Measurements from ENCODE around the gene TIAM1. TPM values are rescaled to one million over a fixed set of nuclear protein-coding genes. Genes with fewer than 3 reads are reported as not detected.

The TIAM1 gene
- total RNA-seq, 1 donor from 2014 or later: 35.4 TPM

DNA sequence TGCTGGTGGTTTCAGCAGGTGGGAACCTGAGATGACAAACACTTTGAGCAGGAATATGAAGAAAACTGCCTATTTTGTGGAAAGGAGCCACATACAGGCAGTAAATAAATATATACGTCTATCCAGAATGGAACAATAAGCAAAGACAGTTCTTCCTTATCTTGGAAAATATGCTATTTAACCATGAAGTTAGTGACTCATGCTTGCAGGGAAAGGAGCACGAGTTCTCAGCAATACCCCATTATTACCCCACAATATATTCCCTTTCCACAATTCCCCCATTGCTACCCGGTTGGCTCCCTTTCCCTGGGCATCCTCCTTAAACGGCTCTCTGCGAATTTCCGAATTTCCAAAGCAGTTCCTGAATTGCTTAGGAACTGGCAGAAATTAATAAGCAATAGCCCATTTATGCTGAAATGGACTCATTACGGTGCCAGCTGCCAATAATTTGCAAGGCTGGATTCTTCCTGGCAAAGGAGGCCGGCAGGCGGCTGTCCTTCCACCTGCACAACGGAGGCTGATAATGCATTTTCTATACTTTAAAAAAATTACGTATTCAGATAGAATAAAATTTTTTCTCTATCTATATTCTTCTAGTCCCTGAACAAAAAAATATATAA, 65.4 kb downstream of the TIAM1 start:
- H3K9me3 Mint-ChIP-seq (ENCODE audit: low read depth): peaks cover 2% of the 10 kb centered on the region
- H3K4me3 Mint-ChIP-seq (ENCODE audit: low read depth): no peak overlapping the region

GRCh38 chr21:31276663-31277062, 67.4 kb downstream of the TIAM1 start:
- no peak overlapping the region for H3K27ac Mint-ChIP-seq
- H3K4me1 Mint-ChIP-seq (ENCODE audit: low read depth): no peaks in the 10 kb centered on the region
- H3K4me3 Mint-ChIP-seq (ENCODE audit: low read depth): no peak overlapping the region
- peaks cover 3% of the 10 kb centered on the region for H3K36me3 Mint-ChIP-seq (ENCODE audit: insufficient read depth)
- TF ChIP-seq CTCF (IDR thresholded peaks at IDR 0.05; ENCODE audit: unreplicated experiment): no peak
- no peak for DNase-seq (ENCODE audit: low spot score, unreplicated experiment)
- peaks cover 5% of the 10 kb centered on the region for H3K9me3 Mint-ChIP-seq (ENCODE audit: low read depth)
- H3K27me3 Mint-ChIP-seq: no peaks in the 10 kb centered on the region

More for the DNA sequence above, 65.4 kb downstream of the TIAM1 start:
- peaks cover 4% of the 10 kb centered on the region for H3K36me3 Mint-ChIP-seq (ENCODE audit: insufficient read depth)
- TF ChIP-seq CTCF (IDR thresholded peaks at IDR 0.05; ENCODE audit: unreplicated experiment): no peak
- no peaks in the 10 kb centered on the region for H3K27me3 Mint-ChIP-seq
- no peak for DNase-seq (ENCODE audit: low spot score, unreplicated experiment)
- no peak overlapping the region for H3K27ac Mint-ChIP-seq
- no peaks in the 10 kb centered on the region for H3K4me1 Mint-ChIP-seq (ENCODE audit: low read depth)

DNA sequence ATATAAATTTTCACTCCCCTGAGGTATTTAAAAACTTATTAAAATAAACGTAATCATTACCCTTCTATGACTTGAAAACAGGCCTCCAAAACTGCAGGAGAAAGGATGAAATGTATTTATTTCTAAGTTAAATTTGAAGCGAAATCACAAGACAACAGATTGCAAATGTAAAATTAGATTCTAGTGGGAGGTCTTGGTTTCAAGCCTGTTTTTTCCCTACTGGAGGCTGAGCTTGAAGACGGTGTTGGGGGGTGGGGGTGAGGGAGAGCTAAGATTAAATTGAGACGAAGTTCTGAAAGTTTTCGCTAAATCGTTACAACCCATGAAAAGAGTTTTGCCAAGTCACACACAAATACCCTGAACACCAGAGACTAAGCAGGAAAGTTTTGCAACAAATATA, 68.2 kb downstream of the TIAM1 start:
- no peak for DNase-seq (ENCODE audit: low spot score, unreplicated experiment)
- Mint-ChIP-seq H3K27me3 (no peaks in the 10 kb centered on the region), H3K36me3 (ENCODE audit: insufficient read depth) (peaks cover 3% of the 10 kb centered on the region), H3K27ac (no peak overlapping the region), H3K4me3 (ENCODE audit: low read depth) (no peak overlapping the region), H3K4me1 (ENCODE audit: low read depth) (no peaks in the 10 kb centered on the region), H3K9me3 (ENCODE audit: low read depth) (peaks cover 5% of the 10 kb centered on the region)
- no peak for TF ChIP-seq CTCF (IDR thresholded peaks at IDR 0.05; ENCODE audit: unreplicated experiment)

DNA sequence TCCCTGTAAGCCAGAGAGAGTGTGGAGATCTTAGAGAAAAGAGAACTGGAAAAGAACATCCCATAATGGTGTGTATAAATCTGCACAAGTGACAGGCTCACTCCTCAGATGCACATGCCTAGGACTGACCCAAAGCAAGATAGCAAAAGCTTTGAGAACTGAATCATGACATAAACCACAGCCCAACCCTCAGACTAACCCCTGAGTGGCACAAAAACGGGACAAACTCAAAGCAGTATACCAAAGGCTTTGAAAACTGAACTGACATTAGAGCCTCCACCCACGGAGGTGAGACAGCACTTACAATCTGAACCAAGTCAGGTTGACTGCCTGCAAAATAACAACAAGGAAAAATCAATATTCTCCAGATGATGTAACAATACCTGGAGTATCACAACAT, 70.8 kb downstream of the TIAM1 start:
- Mint-ChIP-seq H3K27ac (peak overlapping the region; percentile 17), H3K27me3 (no peaks in the 10 kb centered on the region)

DNA sequence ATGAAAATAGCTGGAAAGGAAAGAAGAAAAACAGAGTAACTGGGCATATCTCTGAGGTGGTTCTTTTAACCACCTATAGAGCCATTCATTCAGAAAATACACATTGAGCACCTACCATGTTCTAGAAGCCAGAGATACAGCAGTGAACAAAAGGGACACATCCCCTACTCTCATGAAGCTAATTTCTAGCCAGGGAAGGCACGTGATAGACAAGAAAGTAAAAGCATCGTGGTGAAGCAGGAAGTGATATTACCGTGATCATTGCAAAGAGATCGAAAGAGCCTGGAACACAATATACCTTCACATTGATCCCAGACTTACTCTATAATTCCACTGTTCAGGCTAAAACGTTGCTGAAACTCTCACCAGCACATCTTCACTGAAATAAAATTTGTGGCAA, 76.0 kb downstream of the TIAM1 start:
- H3K4me3 Mint-ChIP-seq (ENCODE audit: low read depth): no peak overlapping the region
- TF ChIP-seq CTCF (IDR thresholded peaks at IDR 0.05; ENCODE audit: unreplicated experiment): no peak
- DNase-seq (ENCODE audit: low spot score, unreplicated experiment): no peak
- no peaks in the 10 kb centered on the region for H3K4me1 Mint-ChIP-seq (ENCODE audit: low read depth)
- H3K27me3 Mint-ChIP-seq: no peaks in the 10 kb centered on the region
- H3K9me3 Mint-ChIP-seq (ENCODE audit: low read depth): no peaks in the 10 kb centered on the region
- H3K36me3 Mint-ChIP-seq (ENCODE audit: insufficient read depth): peaks cover 5% of the 10 kb centered on the region
- no peak overlapping the region for H3K27ac Mint-ChIP-seq

More for the DNA sequence above, 70.8 kb downstream of the TIAM1 start:
- H3K4me3 Mint-ChIP-seq (ENCODE audit: low read depth): no peak overlapping the region
- TF ChIP-seq CTCF (IDR thresholded peaks at IDR 0.05; ENCODE audit: unreplicated experiment): no peak
- peaks cover 5% of the 10 kb centered on the region for H3K9me3 Mint-ChIP-seq (ENCODE audit: low read depth)
- H3K4me1 Mint-ChIP-seq (ENCODE audit: low read depth): no peaks in the 10 kb centered on the region
- H3K36me3 Mint-ChIP-seq (ENCODE audit: insufficient read depth): peaks cover 3% of the 10 kb centered on the region
- DNase-seq (ENCODE audit: low spot score, unreplicated experiment): no peak

Measured in progenitor cell of endocrine pancreas (in vitro differentiated cells).